ENCODE results near the gene FBN1.

The FBN1 gene

GRCh38 chr15:48677821-48678220 is 32.3 kb upstream of the FBN1 start:
- no peak overlapping the region for H2AFZ ChIP-seq
- H3K9me3 ChIP-seq (ENCODE audit: control insufficient read depth, low read length), result no peaks in the 10 kb centered on the region

GRCh38 chr15:48675436-48675835 is 29.9 kb upstream of the FBN1 start:
- no peaks in the 10 kb centered on the region for H3K36me3 ChIP-seq (ENCODE audit: control insufficient read depth, insufficient read depth, low read length)
- no peaks in the 10 kb centered on the region for H3K4me1 ChIP-seq
- H3K9ac ChIP-seq, result no peak overlapping the region
- TF ChIP-seq CTCF (IDR thresholded peaks at IDR 0.05), result no peak
- no peak overlapping the region for H2AFZ ChIP-seq
- H3K9me3 ChIP-seq (ENCODE audit: control insufficient read depth, low read length), result no peaks in the 10 kb centered on the region
- H3K79me2 ChIP-seq, result no peaks in the 10 kb centered on the region
- H3K27me3 ChIP-seq (ENCODE audit: control insufficient read depth, insufficient read depth, low read length), result no peaks in the 10 kb centered on the region
- H3K4me2 ChIP-seq (ENCODE audit: low read length), result no peak overlapping the region
- H3K4me3 ChIP-seq (ENCODE audit: low read depth, low read length), result no peak overlapping the region
- H3K27ac ChIP-seq, result no peak overlapping the region

More at GRCh38 chr15:48677821-48678220, 32.3 kb upstream of the FBN1 start:
- Histone ChIP-seq H3K9ac (no peak overlapping the region), H3K4me2 (ENCODE audit: low read length) (no peak overlapping the region), H3K27ac (no peak overlapping the region), H3K36me3 (ENCODE audit: control insufficient read depth, insufficient read depth, low read length) (no peaks in the 10 kb centered on the region), H3K79me2 (no peaks in the 10 kb centered on the region), H3K4me1 (no peaks in the 10 kb centered on the region), H3K4me3 (ENCODE audit: low read depth, low read length) (no peak overlapping the region), H3K27me3 (ENCODE audit: control insufficient read depth, insufficient read depth, low read length) (no peaks in the 10 kb centered on the region)
- no peak for TF ChIP-seq CTCF (IDR thresholded peaks at IDR 0.05)

- H3K9ac ChIP-seq, result no peak overlapping the region
- H3K27me3 ChIP-seq (ENCODE audit: control insufficient read depth, insufficient read depth, low read length), result no peaks in the 10 kb centered on the region
- H3K9me3 ChIP-seq (ENCODE audit: control insufficient read depth, low read length), result no peaks in the 10 kb centered on the region
- no peak overlapping the region for H3K4me2 ChIP-seq (ENCODE audit: low read length)
- no peaks in the 10 kb centered on the region for H3K4me1 ChIP-seq
- no peak overlapping the region for H3K4me3 ChIP-seq (ENCODE audit: low read depth, low read length)
- no peaks in the 10 kb centered on the region for H3K79me2 ChIP-seq
- no peak for TF ChIP-seq CTCF (IDR thresholded peaks at IDR 0.05)
- no peak overlapping the region for H2AFZ ChIP-seq
- no peak overlapping the region for H3K27ac ChIP-seq
- no peaks in the 10 kb centered on the region for H3K36me3 ChIP-seq (ENCODE audit: control insufficient read depth, insufficient read depth, low read length)
Observed at GRCh38 chr15:48674876-48675275, 29.4 kb upstream of the FBN1 start.

- H3K9ac ChIP-seq, result no peak overlapping the region
- no peaks in the 10 kb centered on the region for H3K9me3 ChIP-seq (ENCODE audit: control insufficient read depth, low read length)
- no peak for TF ChIP-seq CTCF (IDR thresholded peaks at IDR 0.05)
- H3K27ac ChIP-seq, result no peak overlapping the region
- no peak overlapping the region for H3K4me3 ChIP-seq (ENCODE audit: low read depth, low read length)
- no peak overlapping the region for H2AFZ ChIP-seq
- H3K79me2 ChIP-seq, result no peaks in the 10 kb centered on the region
- H3K27me3 ChIP-seq (ENCODE audit: control insufficient read depth, insufficient read depth, low read length), result no peaks in the 10 kb centered on the region
- no peaks in the 10 kb centered on the region for H3K4me1 ChIP-seq
- H3K4me2 ChIP-seq (ENCODE audit: low read length), result no peak overlapping the region
- H3K36me3 ChIP-seq (ENCODE audit: control insufficient read depth, insufficient read depth, low read length), result no peaks in the 10 kb centered on the region
Observed at GRCh38 chr15:48672206-48672605, 26.7 kb upstream of the FBN1 start.

Data from parathyroid adenoma (tissue), 2 donors.